ENCODE data around the gene ATP2C2.

ATP2C2 gene

DNA sequence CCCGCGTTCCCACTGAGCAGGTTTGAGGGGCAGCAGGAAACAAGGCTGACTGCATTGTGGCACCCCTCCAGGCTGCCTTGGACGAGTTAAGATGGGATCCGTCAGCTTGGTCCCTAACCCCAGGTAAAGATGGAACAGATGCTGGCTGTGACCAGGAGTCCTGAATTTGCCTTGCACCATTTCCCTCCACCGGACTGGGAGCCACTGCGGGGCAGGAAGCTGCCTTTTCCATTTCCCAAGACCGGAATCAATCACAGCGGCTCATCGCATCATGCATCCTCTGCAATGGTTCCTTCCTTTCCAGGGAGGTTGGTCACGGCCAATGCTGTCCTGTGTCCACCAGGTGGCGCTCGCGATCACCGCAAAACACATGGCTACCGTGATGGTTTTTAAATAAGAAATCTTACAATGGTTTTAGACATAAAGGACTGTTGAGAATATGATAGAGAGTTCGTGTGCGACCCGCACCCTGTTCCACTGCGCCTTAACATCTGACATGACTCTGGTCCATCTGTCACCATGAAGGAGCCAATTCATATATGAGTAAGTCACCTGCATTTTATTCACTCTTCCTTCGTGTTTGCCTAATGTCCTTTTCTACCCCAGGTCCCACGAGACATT lies 143.0 kb downstream of the ATP2C2 start:
- Histone ChIP-seq H4K8ac (ENCODE audit: low read length) (peak overlapping the region; percentile 74), H3K4ac (ENCODE audit: low read depth in 1 of 2, low read length in 2 of 2) (peak overlapping the region in 1 of 2 experiments; percentile 12), H3K9ac (ENCODE audit: low read length) (peak overlapping the region; percentile 73), H2AK5ac (ENCODE audit: low read length, severe bottlenecking) (peak overlapping the region; percentile 83), H3K4me1 (ENCODE audit: control insufficient read depth, insufficient read depth, low read depth, low read length) (peaks cover 15% of the 10 kb centered on the region), H3K4me2 (ENCODE audit: low read length, poor library complexity, severe bottlenecking) (peak overlapping the region; percentile 62), H3K9me3 (ENCODE audit: control insufficient read depth, low read length) (no peaks in the 10 kb centered on the region), H3K79me1 (replicated peaks; ENCODE audit: low read length, poor library complexity, severe bottlenecking) (no peaks in the 10 kb centered on the region), H3K18ac (ENCODE audit: low read depth in 1 of 2, low read length in 2 of 2) (peak overlapping the region; percentile 28 to 55), H4K91ac (ENCODE audit: low read length) (peak overlapping the region; percentile 7), H3K27ac (ENCODE audit: low read length, poor library complexity, severe bottlenecking) (no peak overlapping the region), H3K27me3 (ENCODE audit: control insufficient read depth in 1 of 2, insufficient read depth in 1 of 2, low read length in 2 of 2) (no peaks in the 10 kb centered on the region), H3K4me3 (ENCODE audit: insufficient read depth in 1 of 2, low read depth in 1 of 2, low read length in 2 of 2) (peak overlapping the region in 1 of 2 experiments; percentile 67), H2BK120ac (ENCODE audit: low read depth, low read length) (no peak overlapping the region), H3K23ac (ENCODE audit: low read length in 2 of 2) (no peak overlapping the region), H3K36me3 (ENCODE audit: control insufficient read depth in 1 of 2, insufficient read depth in 2 of 2, low read depth in 1 of 2, low read length in 2 of 2) (no peaks in the 10 kb centered on the region), H2BK5ac (ENCODE audit: low read depth, low read length, poor library complexity, severe bottlenecking) (peak overlapping the region; percentile 22), H2AFZ (ENCODE audit: low read depth, low read length) (no peak overlapping the region), H2BK15ac (ENCODE audit: low read depth, poor library complexity, severe bottlenecking) (peak overlapping the region; percentile 83), H2BK12ac (ENCODE audit: low read length in 2 of 2) (peak overlapping the region in 1 of 2 experiments; percentile 33), H3K14ac (ENCODE audit: low read length in 2 of 2) (no peak overlapping the region)
- WGBS: 20% methylated on average over 19 of the region's 21 CpGs
- DNase-seq: peak; percentile 83

DNA sequence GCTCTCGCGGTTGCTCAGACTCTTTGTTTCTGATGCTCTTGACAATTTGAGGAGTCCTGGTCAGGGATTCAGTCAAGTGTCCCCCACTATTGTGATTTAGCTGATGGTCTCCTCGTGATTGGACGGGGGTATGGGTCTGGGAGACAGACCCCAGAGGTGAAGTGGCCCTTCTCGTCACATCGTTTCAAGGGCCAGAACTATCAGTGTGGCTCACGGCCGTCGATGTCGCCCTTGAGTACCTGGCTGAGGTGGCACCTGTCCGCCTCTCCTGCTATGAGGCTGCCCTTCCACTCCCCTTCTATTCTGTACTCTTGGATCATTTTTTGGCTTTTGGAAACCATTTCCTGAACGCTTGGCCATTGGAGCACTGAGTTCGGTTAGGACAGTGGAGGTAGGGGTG lies 143.5 kb downstream of the ATP2C2 start:
- Histone ChIP-seq H3K14ac (ENCODE audit: low read length in 2 of 2) (peak overlapping the region in 1 of 2 experiments; percentile 63), H3K9me3 (ENCODE audit: control insufficient read depth, low read length) (no peaks in the 10 kb centered on the region), H3K18ac (ENCODE audit: low read depth in 1 of 2, low read length in 2 of 2) (peak overlapping the region in 1 of 2 experiments; percentile 28), H3K4me3 (ENCODE audit: insufficient read depth in 1 of 2, low read depth in 1 of 2, low read length in 2 of 2) (no peak overlapping the region), H3K27ac (ENCODE audit: low read length, poor library complexity, severe bottlenecking) (no peak overlapping the region), H3K4me1 (ENCODE audit: control insufficient read depth, insufficient read depth, low read depth, low read length) (peaks cover 15% of the 10 kb centered on the region), H3K27me3 (ENCODE audit: control insufficient read depth in 1 of 2, insufficient read depth in 1 of 2, low read length in 2 of 2) (no peaks in the 10 kb centered on the region), H3K36me3 (ENCODE audit: control insufficient read depth in 1 of 2, insufficient read depth in 2 of 2, low read depth in 1 of 2, low read length in 2 of 2) (no peaks in the 10 kb centered on the region), H4K8ac (ENCODE audit: low read length) (no peak overlapping the region), H3K4ac (ENCODE audit: low read depth in 1 of 2, low read length in 2 of 2) (no peak overlapping the region), H3K23ac (ENCODE audit: low read length in 2 of 2) (no peak overlapping the region), H3K79me1 (replicated peaks; ENCODE audit: low read length, poor library complexity, severe bottlenecking) (no peaks in the 10 kb centered on the region), H2AFZ (ENCODE audit: low read depth, low read length) (no peak overlapping the region), H4K91ac (ENCODE audit: low read length) (peak overlapping the region; percentile 9), H2AK5ac (ENCODE audit: low read length, severe bottlenecking) (peak overlapping the region; percentile 83), H2BK5ac (ENCODE audit: low read depth, low read length, poor library complexity, severe bottlenecking) (peak overlapping the region; percentile 22), H2BK120ac (ENCODE audit: low read depth, low read length) (no peak overlapping the region), H2BK12ac (ENCODE audit: low read length in 2 of 2) (peak overlapping the region; percentile 59 to 76), H3K4me2 (ENCODE audit: low read length, poor library complexity, severe bottlenecking) (no peak overlapping the region), H2BK15ac (ENCODE audit: low read depth, poor library complexity, severe bottlenecking) (peak overlapping the region; percentile 83), H3K9ac (ENCODE audit: low read length) (peak overlapping the region; percentile 55)
- DNase-seq: no peak
- WGBS: 86% methylated on average over 13 of the region's 13 CpGs

DNA sequence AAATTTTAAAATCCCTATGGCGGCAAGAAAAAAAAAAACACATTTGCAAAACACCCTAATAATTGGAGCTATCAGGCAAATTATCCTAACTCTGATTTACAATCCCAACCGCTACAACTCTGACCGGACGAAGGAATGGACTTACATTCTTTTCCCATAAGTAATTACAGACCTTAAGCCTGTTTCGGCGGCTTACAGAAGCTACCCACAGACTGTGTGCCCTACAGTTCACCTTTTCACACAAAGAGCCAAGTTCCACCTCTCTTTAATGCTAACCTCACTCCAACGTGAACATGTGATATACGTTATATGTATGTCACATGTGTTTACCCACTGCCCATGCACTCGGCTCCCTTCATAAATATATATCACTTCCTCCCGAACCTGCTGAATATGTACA lies 144.8 kb downstream of the ATP2C2 start:
- Histone ChIP-seq H2BK15ac (ENCODE audit: low read depth, poor library complexity, severe bottlenecking) (no peak overlapping the region), H2BK5ac (ENCODE audit: low read depth, low read length, poor library complexity, severe bottlenecking) (no peak overlapping the region), H2AK5ac (ENCODE audit: low read length, severe bottlenecking) (peak overlapping the region; percentile 88), H2BK120ac (ENCODE audit: low read depth, low read length) (peak overlapping the region; percentile 35), H3K4me2 (ENCODE audit: low read length, poor library complexity, severe bottlenecking) (no peak overlapping the region), H3K27ac (ENCODE audit: low read length, poor library complexity, severe bottlenecking) (no peak overlapping the region), H3K9ac (ENCODE audit: low read length) (no peak overlapping the region), H3K9me3 (ENCODE audit: control insufficient read depth, low read length) (no peaks in the 10 kb centered on the region), H2BK12ac (ENCODE audit: low read length in 2 of 2) (no peak overlapping the region), H3K4me3 (ENCODE audit: insufficient read depth in 1 of 2, low read depth in 1 of 2, low read length in 2 of 2) (no peak overlapping the region), H3K27me3 (ENCODE audit: control insufficient read depth in 1 of 2, insufficient read depth in 1 of 2, low read length in 2 of 2) (no peaks in the 10 kb centered on the region), H2AFZ (ENCODE audit: low read depth, low read length) (no peak overlapping the region), H3K14ac (ENCODE audit: low read length in 2 of 2) (no peak overlapping the region), H3K79me1 (replicated peaks; ENCODE audit: low read length, poor library complexity, severe bottlenecking) (no peaks in the 10 kb centered on the region), H3K36me3 (ENCODE audit: control insufficient read depth in 1 of 2, insufficient read depth in 2 of 2, low read depth in 1 of 2, low read length in 2 of 2) (no peaks in the 10 kb centered on the region), H4K8ac (ENCODE audit: low read length) (no peak overlapping the region), H3K4ac (ENCODE audit: low read depth in 1 of 2, low read length in 2 of 2) (no peak overlapping the region), H3K23ac (ENCODE audit: low read length in 2 of 2) (no peak overlapping the region), H3K18ac (ENCODE audit: low read depth in 1 of 2, low read length in 2 of 2) (no peak overlapping the region), H3K4me1 (ENCODE audit: control insufficient read depth, insufficient read depth, low read depth, low read length) (peaks cover 18% of the 10 kb centered on the region), H4K91ac (ENCODE audit: low read length) (no peak overlapping the region)
- 31% methylated on average over 10 of the region's 10 CpGs for whole genome bisulfite sequencing
- peak; percentile 73 for DNase-seq

DNA sequence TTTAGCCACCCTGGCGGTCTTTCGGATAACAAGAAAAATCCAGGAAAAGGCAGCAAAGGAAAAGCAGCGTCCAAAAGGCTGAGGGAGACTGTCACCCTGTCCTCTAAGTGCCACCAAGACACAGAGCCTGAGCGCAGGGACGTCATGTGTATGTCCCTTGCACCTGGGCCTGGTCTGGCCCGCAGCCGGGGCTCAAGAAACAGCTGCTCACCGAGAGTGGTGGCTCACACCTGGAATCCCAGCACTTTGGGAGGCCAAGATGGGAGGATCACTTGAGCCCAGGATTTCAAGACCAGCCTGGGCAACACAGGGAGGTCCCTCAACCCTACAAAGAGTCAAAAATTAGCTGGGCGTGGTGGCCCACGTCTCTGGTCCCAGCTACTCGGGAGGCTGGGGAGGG lies 145.3 kb downstream of the ATP2C2 start:
- H3K14ac ChIP-seq (ENCODE audit: low read length in 2 of 2): no peak overlapping the region
- peak overlapping the region; percentile 88 for H2AK5ac ChIP-seq (ENCODE audit: low read length, severe bottlenecking)
- no peak overlapping the region for H4K8ac ChIP-seq (ENCODE audit: low read length)
- H3K4me2 ChIP-seq (ENCODE audit: low read length, poor library complexity, severe bottlenecking): no peak overlapping the region
- DNase-seq: no peak
- no peaks in the 10 kb centered on the region for H3K79me1 ChIP-seq (replicated peaks; ENCODE audit: low read length, poor library complexity, severe bottlenecking)
- no peak overlapping the region for H3K4me3 ChIP-seq (ENCODE audit: insufficient read depth in 1 of 2, low read depth in 1 of 2, low read length in 2 of 2)
- H3K27ac ChIP-seq (ENCODE audit: low read length, poor library complexity, severe bottlenecking): no peak overlapping the region
- peak overlapping the region; percentile 18 for H4K91ac ChIP-seq (ENCODE audit: low read length)
- H3K4me1 ChIP-seq (ENCODE audit: control insufficient read depth, insufficient read depth, low read depth, low read length): peaks cover 18% of the 10 kb centered on the region
- H3K9me3 ChIP-seq (ENCODE audit: control insufficient read depth, low read length): no peaks in the 10 kb centered on the region
- no peak overlapping the region for H3K23ac ChIP-seq (ENCODE audit: low read length in 2 of 2)
- 92% methylated on average over 10 of the region's 11 CpGs for WGBS
- no peaks in the 10 kb centered on the region for H3K36me3 ChIP-seq (ENCODE audit: control insufficient read depth in 1 of 2, insufficient read depth in 2 of 2, low read depth in 1 of 2, low read length in 2 of 2)
- no peaks in the 10 kb centered on the region for H3K27me3 ChIP-seq (ENCODE audit: control insufficient read depth in 1 of 2, insufficient read depth in 1 of 2, low read length in 2 of 2)
- no peak overlapping the region for H3K9ac ChIP-seq (ENCODE audit: low read length)
- peak overlapping the region; percentile 35 to 37 for H3K18ac ChIP-seq (ENCODE audit: low read depth in 1 of 2, low read length in 2 of 2)
- H2BK15ac ChIP-seq (ENCODE audit: low read depth, poor library complexity, severe bottlenecking): no peak overlapping the region
- no peak overlapping the region for H2AFZ ChIP-seq (ENCODE audit: low read depth, low read length)
- H3K4ac ChIP-seq (ENCODE audit: low read depth in 1 of 2, low read length in 2 of 2): no peak overlapping the region
- no peak overlapping the region for H2BK5ac ChIP-seq (ENCODE audit: low read depth, low read length, poor library complexity, severe bottlenecking)
- peak overlapping the region; percentile 35 for H2BK120ac ChIP-seq (ENCODE audit: low read depth, low read length)
- H2BK12ac ChIP-seq (ENCODE audit: low read length in 2 of 2): peak overlapping the region; percentile 69 to 70
